GM20000 (cell line): ENCODE data around the gene P2RY6.

Source experiments
- DNase-seq: peaks from one replicate; pipeline ENCODE4 v3.0.0; 2012; ENCODE audit warnings: low spot score
- CTCF ChIP-seq: IDR thresholded peaks from 2 replicates; pipeline ENCODE4 v1.5.1; 2012; ENCODE audit warnings: mild to moderate bottlenecking, control low read depth; ENCODE audit errors: extremely low read depth, missing control alignments

P2RY6 gene

GRCh38 chr11:73257342-73258103 lies 14.6 kb upstream of the P2RY6 start:
- no peak for TF ChIP-seq CTCF
- DNase-seq, result no peak

- no peak for TF ChIP-seq CTCF
- no peak for DNase-seq
These were observed 13.8 kb upstream of the P2RY6 start for GRCh38 chr11:73258104-73259035.

GRCh38 chr11:73259406-73260126 lies 12.6 kb upstream of the P2RY6 start:
- TF ChIP-seq CTCF, result no peak
- DNase-seq, result no peak

- DNase-seq, result no peak
- TF ChIP-seq CTCF, result no peak
These were observed 12.0 kb upstream of the P2RY6 start for GRCh38 chr11:73260127-73260457.

GRCh38 chr11:73262851-73263495 lies 9.2 kb upstream of the P2RY6 start:
- no peak for TF ChIP-seq CTCF
- no peak for DNase-seq

GRCh38 chr11:73263640-73264039 lies 8.5 kb upstream of the P2RY6 start:
- DNase-seq, result no peak
- no peak for TF ChIP-seq CTCF
